ENCODE results near the gene ANKLE2.
"Not testable (repeated sequence)": the region's sequence is repeated elsewhere in the genome, so short reads cannot be mapped to it uniquely, and the experiment has no call there.

ANKLE2 gene

DNA sequence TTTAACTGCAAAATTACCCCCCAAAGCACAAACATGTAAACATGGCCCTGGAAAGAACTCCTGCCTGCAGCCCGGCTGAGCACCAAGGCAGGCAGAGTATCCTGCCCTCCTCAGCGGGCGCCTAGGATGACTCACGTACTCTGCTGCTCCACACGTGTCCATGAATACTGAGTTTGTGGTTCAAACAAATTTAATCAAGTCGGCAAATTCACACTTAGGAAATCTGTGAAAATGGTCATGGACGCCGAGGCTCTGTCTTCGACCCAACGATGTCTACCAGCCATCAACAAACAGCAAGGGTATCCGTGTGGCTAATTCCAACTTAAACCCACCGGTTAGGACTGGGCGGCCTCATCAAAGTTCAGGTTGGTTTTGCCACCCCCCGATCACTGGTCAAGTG is 41.5 kb upstream of the ANKLE2 start:
- H3K4me3 ChIP-seq (ENCODE audit: low read depth, low read length): no peak overlapping the region
- TF ChIP-seq, protein P1, sequence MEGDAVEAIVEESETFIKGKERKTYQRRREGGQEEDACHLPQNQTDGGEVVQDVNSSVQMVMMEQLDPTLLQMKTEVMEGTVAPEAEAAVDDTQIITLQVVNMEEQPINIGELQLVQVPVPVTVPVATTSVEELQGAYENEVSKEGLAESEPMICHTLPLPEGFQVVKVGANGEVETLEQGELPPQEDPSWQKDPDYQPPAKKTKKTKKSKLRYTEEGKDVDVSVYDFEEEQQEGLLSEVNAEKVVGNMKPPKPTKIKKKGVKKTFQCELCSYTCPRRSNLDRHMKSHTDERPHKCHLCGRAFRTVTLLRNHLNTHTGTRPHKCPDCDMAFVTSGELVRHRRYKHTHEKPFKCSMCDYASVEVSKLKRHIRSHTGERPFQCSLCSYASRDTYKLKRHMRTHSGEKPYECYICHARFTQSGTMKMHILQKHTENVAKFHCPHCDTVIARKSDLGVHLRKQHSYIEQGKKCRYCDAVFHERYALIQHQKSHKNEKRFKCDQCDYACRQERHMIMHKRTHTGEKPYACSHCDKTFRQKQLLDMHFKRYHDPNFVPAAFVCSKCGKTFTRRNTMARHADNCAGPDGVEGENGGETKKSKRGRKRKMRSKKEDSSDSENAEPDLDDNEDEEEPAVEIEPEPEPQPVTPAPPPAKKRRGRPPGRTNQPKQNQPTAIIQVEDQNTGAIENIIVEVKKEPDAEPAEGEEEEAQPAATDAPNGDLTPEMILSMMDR (IDR thresholded peaks at IDR 0.05; ENCODE audit: control insufficient read depth, extremely low read depth, insufficient read depth): no peak
- DNase-seq (ENCODE audit: low read depth): no peak

GRCh38 chr12:132801741-132802140 is 40.1 kb upstream of the ANKLE2 start:
- no peak for DNase-seq (ENCODE audit: low read depth)
- TF ChIP-seq, protein P1 (IDR thresholded peaks at IDR 0.05; ENCODE audit: control insufficient read depth, extremely low read depth, insufficient read depth): no peak
- no peak overlapping the region for H3K4me3 ChIP-seq (ENCODE audit: low read depth, low read length)

- no peak for DNase-seq (ENCODE audit: low read depth)
- TF ChIP-seq, protein P1 (IDR thresholded peaks at IDR 0.05; ENCODE audit: control insufficient read depth, extremely low read depth, insufficient read depth): no peak
- no peak overlapping the region for H3K4me3 ChIP-seq (ENCODE audit: low read depth, low read length)
Observed at GRCh38 chr12:132798836-132799235, 37.2 kb upstream of the ANKLE2 start.

DNA sequence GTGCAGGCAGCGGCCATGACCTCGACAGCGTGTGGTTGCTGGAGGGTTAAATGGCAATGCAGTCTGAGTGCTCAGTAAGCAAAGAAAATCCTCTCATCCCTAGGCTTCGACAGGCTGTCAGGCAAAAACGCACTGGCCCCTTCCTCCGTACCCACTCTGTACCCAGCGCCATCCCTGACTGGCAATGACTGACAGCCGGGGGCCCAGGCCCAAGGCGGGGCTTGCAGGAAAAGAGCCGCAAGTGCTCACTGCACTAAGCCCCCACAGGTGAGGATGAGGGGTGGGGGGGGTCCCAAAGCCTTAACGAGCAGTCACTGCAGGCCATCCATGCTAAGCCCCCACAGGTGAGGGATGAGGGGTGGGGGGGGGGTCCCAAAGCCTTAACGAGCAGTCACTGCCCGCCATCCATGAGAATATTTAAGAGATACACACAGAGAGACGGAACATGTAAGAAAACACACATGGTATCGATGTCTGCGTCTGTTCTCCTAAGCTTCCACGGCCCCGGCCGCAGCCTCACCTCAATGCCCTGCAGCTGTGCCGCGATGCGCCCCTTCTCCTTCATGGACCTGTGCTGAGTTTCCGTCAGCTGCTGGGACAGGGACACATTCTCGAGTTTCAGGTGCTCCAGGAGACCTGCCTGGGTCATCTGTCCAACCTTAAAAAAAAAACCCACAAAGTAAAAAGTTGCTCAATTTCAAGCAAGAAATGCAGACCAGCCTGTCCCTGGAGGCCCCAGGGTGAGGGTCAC is 36.4 kb upstream of the ANKLE2 start:
- TF ChIP-seq, protein P1 (IDR thresholded peaks at IDR 0.05; ENCODE audit: control insufficient read depth, extremely low read depth, insufficient read depth): no peak
- H3K4me3 ChIP-seq (ENCODE audit: low read depth, low read length): no peak overlapping the region
- no peak for DNase-seq (ENCODE audit: low read depth)

DNA sequence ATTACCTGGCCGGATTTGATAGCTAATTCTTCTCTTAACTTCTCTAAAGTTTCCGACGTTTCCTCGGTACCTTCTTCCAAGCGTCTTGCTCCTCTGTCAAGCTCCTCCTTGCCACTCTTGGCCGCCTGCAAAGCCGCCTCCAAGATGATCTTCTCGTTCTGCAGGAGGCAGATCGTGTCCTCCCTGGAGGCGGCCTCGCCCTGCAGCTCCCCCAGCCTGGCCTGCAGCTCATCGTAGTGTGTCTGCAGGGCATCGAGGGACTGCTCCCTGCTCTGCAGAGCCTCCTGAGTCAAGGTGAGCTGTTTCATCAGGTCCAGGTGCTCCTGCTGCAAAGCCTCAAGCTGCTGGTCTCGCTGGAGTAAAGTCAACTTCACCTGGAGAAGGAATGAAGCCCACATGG is 34.2 kb upstream of the ANKLE2 start:
- TF ChIP-seq, protein P1 (IDR thresholded peaks at IDR 0.05; ENCODE audit: control insufficient read depth, extremely low read depth, insufficient read depth): no peak
- H3K4me3 ChIP-seq (ENCODE audit: low read depth, low read length): no peak overlapping the region
- DNase-seq (ENCODE audit: low read depth): no peak

DNA sequence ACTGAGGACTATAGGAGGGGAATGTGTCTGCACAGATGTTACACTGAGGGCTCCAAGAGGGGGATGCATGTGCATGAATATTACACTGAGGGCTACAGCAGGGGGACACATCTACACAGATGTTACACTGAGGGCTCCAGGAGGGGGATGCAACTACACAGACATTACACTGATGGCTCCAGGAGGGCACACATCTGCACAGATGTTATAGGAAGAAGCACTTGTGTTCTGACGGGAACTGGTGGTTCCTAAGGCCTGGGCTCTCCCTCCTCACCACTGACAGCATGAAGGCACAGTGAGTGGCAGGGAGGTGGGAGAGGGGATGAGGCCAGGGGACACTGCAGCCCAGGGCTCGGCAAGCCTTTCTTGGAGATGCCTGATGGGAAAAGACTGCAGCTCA is 30.3 kb upstream of the ANKLE2 start:
- not testable (repeated sequence) for DNase-seq (ENCODE audit: low read depth); H3K4me3 ChIP-seq (ENCODE audit: low read depth, low read length)

DNA sequence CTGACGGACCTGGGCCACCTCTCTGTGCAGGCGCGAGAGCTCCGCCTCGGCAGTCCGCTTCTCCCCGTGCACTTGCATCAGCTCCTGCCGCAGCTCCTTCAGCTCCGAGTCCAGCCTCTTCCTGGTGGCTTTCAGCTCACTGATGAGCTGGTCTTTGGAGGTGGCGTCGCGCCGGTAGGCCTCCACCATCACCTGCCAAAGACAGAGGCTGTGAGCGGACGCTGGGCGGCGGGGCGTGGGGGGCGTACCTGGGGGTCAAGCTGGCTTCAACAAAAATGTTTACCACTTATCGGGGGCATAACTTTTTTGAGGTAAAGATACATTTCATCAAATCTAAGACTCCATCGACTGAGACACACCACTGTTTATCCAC is 27.5 kb upstream of the ANKLE2 start:
- TF ChIP-seq, protein P1 (IDR thresholded peaks at IDR 0.05; ENCODE audit: control insufficient read depth, extremely low read depth, insufficient read depth): no peak

More for the DNA sequence above, 27.5 kb upstream of the ANKLE2 start:
- H3K4me3 ChIP-seq (ENCODE audit: low read depth, low read length): no peak overlapping the region
- DNase-seq (ENCODE audit: low read depth): no peak
